HepG2 (cell line): ENCODE results near the gene NPPA. TPM values are rescaled to one million over a fixed set of nuclear protein-coding genes. Genes with fewer than 3 reads are reported as not detected.

Source experiments
- ATAC-seq: fragments of 200-7000 bp; cut with Tn5 transposase; 3 replicates; pipeline ENCODE4 v1.9.1; 2020; ENCODE audit warnings: mild to moderate bottlenecking, moderate library complexity
- BruUV-seq: library from RNA; stranded (reverse); fragments of 400-500 nt; replicated peaks from 2 replicates; lab custom pipeline; 2021; lab: Mats Ljungman, UMichigan
- CTCF ChIA-PET: fragments of 300-600 bp; formaldehyde crosslinking; extraction: SDS; loops from one replicate; lab custom pipeline; 2021; ENCODE audit warnings: low total read pairs, inconsistent platforms, low intra/inter-chr PET ratio; lab: Yijun Ruan, JAX
- POLR2A ChIA-PET: fragments of 350-600 bp; sonication (Branson Sonifier 250); formaldehyde crosslinking; loops from one replicate; lab custom pipeline; 2020; ENCODE audit warnings: antibody characterized with exemption, inconsistent platforms; lab: Yijun Ruan, JAX
- DNase-seq: peaks from one replicate; pipeline ENCODE4 v3.0.0-alpha.2; 2015; ENCODE audit warnings: low spot score
- FAIRE-seq: peaks from 3 replicates; lab custom pipeline; 2011; peaks lifted over from hg19 to GRCh38; lab: Jason Lieb, UNC
- H2AFZ ChIP-seq: one replicate; pipeline ENCODE4 v1.6.1; 2011; ENCODE audit warnings: low read length, inconsistent platforms
- H3K27ac ChIP-seq: fragments of 300-600 bp; 3 replicates; pipeline ENCODE4 v1.8.0; 2011; ENCODE audit warnings: mixed run types, mild to moderate bottlenecking, mixed read lengths, low read length, inconsistent platforms; ENCODE audit not compliant: insufficient read depth; ENCODE audit errors: extremely low read length
- H3K27me3 ChIP-seq, 2 experiments: fragments of 200-600 bp in 1 of 2; 2 replicates in 1 of 2; 3 replicates in 1 of 2; pipeline versions ENCODE4 v1.6.0 to v1.8.0; 2011; ENCODE audit warnings: low read length in 2 of 2, mild to moderate bottlenecking in 2 of 2, moderate library complexity in 2 of 2, inconsistent platforms in 1 of 2; ENCODE audit not compliant: insufficient read depth in 2 of 2, control insufficient read depth in 1 of 2
- H3K36me3 ChIP-seq, 2 experiments: fragments of 200-600 bp in 1 of 2; replicated peaks in 1 of 2; 2 replicates in 1 of 2; 3 replicates in 1 of 2; pipeline versions ENCODE4 v1.5.1 to v1.8.0; 2011; ENCODE audit warnings: low read length in 2 of 2, inconsistent platforms in 1 of 2; ENCODE audit not compliant: insufficient read depth in 2 of 2, control insufficient read depth in 1 of 2
- H3K4me1 ChIP-seq: 2 replicates; pipeline ENCODE4 v1.5.1; 2012; ENCODE audit warnings: low read length, inconsistent platforms; ENCODE audit not compliant: insufficient read depth
- H3K4me2 ChIP-seq: 2 replicates; pipeline ENCODE4 v1.6.0; 2011; ENCODE audit warnings: low read depth, low read length, inconsistent platforms
- H3K4me3 ChIP-seq, 3 experiments: fragments of 200-600 bp in 1 of 3; sonication (generic), shearing (Covaris generic) in 1 of 3; replicated peaks in 1 of 3; 2 replicates each; pipeline ENCODE4 v1.5.1; 2011 to 2016; ENCODE audit warnings: low read length in 3 of 3, inconsistent platforms in 2 of 3, low read depth in 2 of 3, mild to moderate bottlenecking in 2 of 3, control low read depth in 1 of 3, mixed read lengths in 1 of 3; ENCODE audit not compliant: insufficient read depth in 1 of 3
- H3K79me2 ChIP-seq: one replicate; pipeline ENCODE4 v1.6.1; 2011; ENCODE audit warnings: low read length, inconsistent platforms; ENCODE audit not compliant: insufficient read depth
- H3K9ac ChIP-seq: 2 replicates; pipeline ENCODE4 v1.6.0; 2011; ENCODE audit warnings: mild to moderate bottlenecking, low read depth, low read length, inconsistent platforms; ENCODE audit not compliant: insufficient read depth
- H3K9me3 ChIP-seq: 2 replicates; pipeline ENCODE4 v1.5.1; 2012; ENCODE audit warnings: mild to moderate bottlenecking, low read length
- H4K20me1 ChIP-seq: 2 replicates; pipeline ENCODE4 v1.6.0; 2011; ENCODE audit warnings: inconsistent platforms, mild to moderate bottlenecking, low read length, moderate library complexity; ENCODE audit not compliant: insufficient read depth
- DMAP1 ChIP-seq: IDR thresholded peaks from 2 replicates; pipeline ENCODE4 v1.6.1; 2016
- GLI4 ChIP-seq: sonication (generic); formaldehyde crosslinking; IDR thresholded peaks from 2 replicates; pipeline ENCODE4 v1.5.1; 2020; ENCODE audit warnings: missing genetic modification reagents, mild to moderate bottlenecking, moderate library complexity, borderline replicate concordance
- HES4 ChIP-seq: sonication (generic); formaldehyde crosslinking; IDR thresholded peaks from 2 replicates; pipeline ENCODE4 v1.9.0; 2021; ENCODE audit warnings: mild to moderate bottlenecking, missing genetic modification reagents, borderline replicate concordance
- REL ChIP-seq: sonication (generic); formaldehyde crosslinking; conservative IDR thresholded peaks from 2 replicates; pipeline ENCODE4 v1.8.0; 2022; ENCODE audit warnings: mild to moderate bottlenecking, missing genetic modification reagents, moderate library complexity
- SIN3A ChIP-seq: IDR thresholded peaks from 2 replicates; pipeline ENCODE4 v1.6.1; 2011; ENCODE audit warnings: low read depth, mild to moderate bottlenecking, control low read depth, low read length, borderline replicate concordance
- ZFY ChIP-seq: sonication (generic); formaldehyde crosslinking; IDR thresholded peaks from 2 replicates; pipeline ENCODE4 v1.4.0; 2020; ENCODE audit warnings: missing genetic modification reagents
- ZNF546 ChIP-seq: sonication (generic); formaldehyde crosslinking; conservative IDR thresholded peaks from 2 replicates; pipeline ENCODE4 v1.8.1; 2023; ENCODE audit warnings: mild to moderate bottlenecking, missing genetic modification reagents
- ZNF605 ChIP-seq: sonication (generic); formaldehyde crosslinking; IDR thresholded peaks from 2 replicates; pipeline ENCODE4 v1.8.0; 2022; ENCODE audit warnings: mild to moderate bottlenecking, missing genetic modification reagents
- WGBS: methylation state at CpG from one replicate; pipeline ENCODE4 v1.1.6; 2017; ENCODE audit warnings: low lambda C conversion rate; 5-methylcytosine and 5-hydroxymethylcytosine counted together
- in situ Hi-C: cut with HindIII; loops from 2 replicates; pipeline ENCODE4 v1.10.0; 2017; ENCODE audit warnings: low pct_unique_long_range_greater_than_20kb; ENCODE audit not compliant: extremely low pct_ligation_motif_present
- intact Hi-C: fragments of 100-400 bp; cut with micrococcal nuclease; formaldehyde crosslinking; loops from one replicate; pipeline ENCODE4 v1.10.0; 2022; ENCODE audit not compliant: unreplicated experiment
- polyA plus RNA-seq, 8 experiments: library from polyadenylated mRNA; depleted of rRNA in 3 of 8; stranded (reverse) in 7 of 8; unstranded in 1 of 8; fragments of >200 nt; fragmentation: Illumina TruSeq in 4 of 8; extraction: Trizol in 4 of 8; gene quantifications; 2 replicates each; pipeline versions ENCODE4 v1.2.1 to v1.2.3, GENCODE V29; 2011 to 2016; ENCODE audit warnings: low read depth in 4 of 8, missing spikeins in 1 of 8, mixed read lengths in 1 of 8; ENCODE audit not compliant: insufficient read depth in 1 of 8
- total RNA-seq, 5 experiments: library from RNA; depleted of rRNA; stranded (reverse); fragments of >200 nt; fragmentation: Illumina TruSeq; extraction: Trizol; gene quantifications; 2 replicates each; pipeline ENCODE4 v1.2.3, GENCODE V29; 2016; ENCODE audit warnings: low read depth in 1 of 5
- TF ChIP-seq, protein P1 (sequence below): sonication (generic); formaldehyde crosslinking; conservative IDR thresholded peaks from 2 replicates; pipeline ENCODE4 v1.8.0; 2022; ENCODE audit warnings: mild to moderate bottlenecking, moderate library complexity, missing genetic modification reagents
- TF ChIP-seq, protein P2 (sequence below): IDR thresholded peaks from 2 replicates; pipeline ENCODE4 v1.6.1; 2016; ENCODE audit warnings: missing compliant biosample characterization, missing genetic modification reagents, borderline replicate concordance
- TF ChIP-seq, protein P3 (sequence below): sonication (generic); formaldehyde crosslinking; IDR thresholded peaks from 2 replicates; pipeline ENCODE4 v1.4.0; 2020; ENCODE audit warnings: missing genetic modification reagents, borderline replicate concordance

Gene NPPA
- total and polyA plus RNA-seq, 2 of the 13 experiments (the other 11 are each of a cell fraction or from before 2014, with no cell fraction given) = not detected

- Histone ChIP-seq H3K9ac (no peak overlapping the region), H3K4me2 (no peak overlapping the region), H3K4me3 (no peak overlapping the region), H4K20me1 (no peaks in the 10 kb centered on the region), H3K27ac (no peak overlapping the region), H2AFZ (no peak overlapping the region), H3K4me1 (peaks cover 22% of the 10 kb centered on the region), H3K79me2 (no peaks in the 10 kb centered on the region), H3K9me3 (no peaks in the 10 kb centered on the region), H3K36me3 (no peaks in the 10 kb centered on the region), H3K27me3 (peaks cover 0 to 3% of the 10 kb centered on the region in 2 experiments; a peak in 2 of 5 replicates)
- ATAC-seq (no peak), FAIRE-seq (no peak), DNase-seq (no peak)
- in situ Hi-C loops (no loop called here), intact Hi-C loops (no loop called here)
- 22% methylated on average over 3 of the region's 5 CpGs for WGBS
- TF ChIP-seq, protein P1, sequence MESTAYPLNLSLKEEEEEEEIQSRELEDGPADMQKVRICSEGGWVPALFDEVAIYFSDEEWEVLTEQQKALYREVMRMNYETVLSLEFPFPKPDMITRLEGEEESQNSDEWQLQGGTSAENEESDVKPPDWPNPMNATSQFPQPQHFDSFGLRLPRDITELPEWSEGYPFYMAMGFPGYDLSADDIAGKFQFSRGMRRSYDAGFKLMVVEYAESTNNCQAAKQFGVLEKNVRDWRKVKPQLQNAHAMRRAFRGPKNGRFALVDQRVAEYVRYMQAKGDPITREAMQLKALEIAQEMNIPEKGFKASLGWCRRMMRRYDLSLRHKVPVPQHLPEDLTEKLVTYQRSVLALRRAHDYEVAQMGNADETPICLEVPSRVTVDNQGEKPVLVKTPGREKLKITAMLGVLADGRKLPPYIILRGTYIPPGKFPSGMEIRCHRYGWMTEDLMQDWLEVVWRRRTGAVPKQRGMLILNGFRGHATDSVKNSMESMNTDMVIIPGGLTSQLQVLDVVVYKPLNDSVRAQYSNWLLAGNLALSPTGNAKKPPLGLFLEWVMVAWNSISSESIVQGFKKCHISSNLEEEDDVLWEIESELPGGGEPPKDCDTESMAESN (CRISPR knock-in tag) = no peak
- TF ChIP-seq, protein P2, sequence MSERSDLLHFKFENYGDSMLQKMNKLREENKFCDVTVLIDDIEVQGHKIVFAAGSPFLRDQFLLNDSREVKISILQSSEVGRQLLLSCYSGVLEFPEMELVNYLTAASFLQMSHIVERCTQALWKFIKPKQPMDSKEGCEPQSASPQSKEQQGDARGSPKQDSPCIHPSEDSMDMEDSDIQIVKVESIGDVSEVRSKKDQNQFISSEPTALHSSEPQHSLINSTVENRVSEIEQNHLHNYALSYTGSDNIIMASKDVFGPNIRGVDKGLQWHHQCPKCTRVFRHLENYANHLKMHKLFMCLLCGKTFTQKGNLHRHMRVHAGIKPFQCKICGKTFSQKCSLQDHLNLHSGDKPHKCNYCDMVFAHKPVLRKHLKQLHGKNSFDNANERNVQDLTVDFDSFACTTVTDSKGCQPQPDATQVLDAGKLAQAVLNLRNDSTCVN (CRISPR knock-in tag) = peak; percentile 94
- ChIA-PET CTCF (no interaction called here), POLR2A (no interaction called here)
- BruUV-seq = no TSS peak
Observed at GRCh38 chr1:11869650-11870207, 22.1 kb upstream of the NPPA start.

DNA sequence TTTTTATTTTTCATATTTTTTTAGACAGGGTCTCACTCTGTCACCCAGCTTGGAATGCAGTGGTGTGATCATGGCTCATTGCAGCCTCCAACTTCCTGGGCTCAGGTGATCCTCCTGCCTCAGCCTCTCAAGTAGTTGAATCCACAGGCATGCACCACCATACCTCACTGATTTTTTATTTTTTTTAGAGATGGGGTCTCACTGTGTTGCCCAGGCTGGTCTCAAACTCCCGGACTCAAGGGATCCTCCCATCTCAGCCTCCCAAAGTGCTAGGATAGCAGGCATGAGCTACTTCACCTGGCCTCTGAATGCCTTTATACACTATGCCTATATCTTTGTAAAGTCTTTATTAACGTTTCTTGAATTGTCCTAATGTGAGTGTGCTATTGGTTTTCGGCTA lies 21.5 kb upstream of the NPPA start:
- Histone ChIP-seq H3K9me3 (no peaks in the 10 kb centered on the region), H3K79me2 (no peaks in the 10 kb centered on the region), H3K36me3 (no peaks in the 10 kb centered on the region), H3K9ac (no peak overlapping the region), H3K4me3 (no peak overlapping the region), H3K27ac (no peak overlapping the region), H3K27me3 (peaks cover 0 to 3% of the 10 kb centered on the region in 2 experiments; a peak in 2 of 5 replicates), H3K4me1 (peaks cover 17% of the 10 kb centered on the region), H3K4me2 (no peak overlapping the region), H2AFZ (no peak overlapping the region), H4K20me1 (no peaks in the 10 kb centered on the region)
- ATAC-seq (no peak), FAIRE-seq (no peak), DNase-seq (no peak)
- in situ Hi-C loops = no loop called here
- ChIA-PET POLR2A (no interaction called here), CTCF (no interaction called here)
- intact Hi-C loops = no loop called here
- no TSS peak for BruUV-seq
- 11% methylated on average over 3 of the region's 3 CpGs for WGBS
- TF ChIP-seq HES4 (CRISPR knock-in tag) (no peak), GLI4 (CRISPR knock-in tag) (no peak), SIN3A (no peak), ZNF605 (CRISPR knock-in tag) (no peak), DMAP1 (CRISPR knock-in tag) (no peak), ZNF546 (no peak), REL (no peak), ZFY (CRISPR knock-in tag) (no peak)
- TF ChIP-seq, protein P3, sequence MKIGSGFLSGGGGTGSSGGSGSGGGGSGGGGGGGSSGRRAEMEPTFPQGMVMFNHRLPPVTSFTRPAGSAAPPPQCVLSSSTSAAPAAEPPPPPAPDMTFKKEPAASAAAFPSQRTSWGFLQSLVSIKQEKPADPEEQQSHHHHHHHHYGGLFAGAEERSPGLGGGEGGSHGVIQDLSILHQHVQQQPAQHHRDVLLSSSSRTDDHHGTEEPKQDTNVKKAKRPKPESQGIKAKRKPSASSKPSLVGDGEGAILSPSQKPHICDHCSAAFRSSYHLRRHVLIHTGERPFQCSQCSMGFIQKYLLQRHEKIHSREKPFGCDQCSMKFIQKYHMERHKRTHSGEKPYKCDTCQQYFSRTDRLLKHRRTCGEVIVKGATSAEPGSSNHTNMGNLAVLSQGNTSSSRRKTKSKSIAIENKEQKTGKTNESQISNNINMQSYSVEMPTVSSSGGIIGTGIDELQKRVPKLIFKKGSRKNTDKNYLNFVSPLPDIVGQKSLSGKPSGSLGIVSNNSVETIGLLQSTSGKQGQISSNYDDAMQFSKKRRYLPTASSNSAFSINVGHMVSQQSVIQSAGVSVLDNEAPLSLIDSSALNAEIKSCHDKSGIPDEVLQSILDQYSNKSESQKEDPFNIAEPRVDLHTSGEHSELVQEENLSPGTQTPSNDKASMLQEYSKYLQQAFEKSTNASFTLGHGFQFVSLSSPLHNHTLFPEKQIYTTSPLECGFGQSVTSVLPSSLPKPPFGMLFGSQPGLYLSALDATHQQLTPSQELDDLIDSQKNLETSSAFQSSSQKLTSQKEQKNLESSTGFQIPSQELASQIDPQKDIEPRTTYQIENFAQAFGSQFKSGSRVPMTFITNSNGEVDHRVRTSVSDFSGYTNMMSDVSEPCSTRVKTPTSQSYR (CRISPR knock-in tag) = no peak
